GM18498 (cell line): ENCODE results near the gene GRAP.
"Not testable (repeated sequence)": the region's sequence is repeated elsewhere in the genome, so short reads cannot be mapped to it uniquely, and the experiment has no call there.

Experiments used
- ATAC-seq: cut with Tn5 transposase; IDR thresholded peaks from one replicate; pipeline ENCODE4 v1.9.1; 2021; ENCODE audit warnings: mild to moderate bottlenecking, moderate library complexity; ENCODE audit not compliant: unreplicated experiment

GRAP gene

GRCh38 chr17:19042369-19042768 lies 4.4 kb downstream of the GRAP start:
- not testable (repeated sequence) for ATAC-seq

GRCh38 chr17:19041871-19042270 lies 4.9 kb downstream of the GRAP start:
- not testable (repeated sequence) for ATAC-seq

GRCh38 chr17:19040350-19040749 lies 6.4 kb downstream of the GRAP start:
- ATAC-seq: not testable (repeated sequence)

- not testable (repeated sequence) for ATAC-seq
These were observed 8.0 kb downstream of the GRAP start for GRCh38 chr17:19038730-19039129.

- ATAC-seq: not testable (repeated sequence)
These were observed 8.8 kb downstream of the GRAP start for GRCh38 chr17:19038007-19038406.

- not testable (repeated sequence) for ATAC-seq
These were observed 9.2 kb downstream of the GRAP start for GRCh38 chr17:19037547-19037946.

- ATAC-seq: peak; percentile 34
These were observed 10.6 kb downstream of the GRAP start for GRCh38 chr17:19036186-19036585.

- peak; percentile 53 for ATAC-seq
These were observed 14.3 kb downstream of the GRAP start for GRCh38 chr17:19032377-19032988.

GRCh38 chr17:19031729-19032128 lies 15.0 kb downstream of the GRAP start:
- ATAC-seq: peak; percentile 48

- ATAC-seq: not testable (repeated sequence)
These were observed 15.8 kb downstream of the GRAP start for GRCh38 chr17:19030771-19031449.

- not testable (repeated sequence) for ATAC-seq
These were observed 17.0 kb downstream of the GRAP start for GRCh38 chr17:19029740-19030139.

GRCh38 chr17:19028671-19029070 lies 18.1 kb downstream of the GRAP start:
- ATAC-seq: not testable (repeated sequence)

GRCh38 chr17:19024101-19025078 lies 22.4 kb downstream of the GRAP start:
- no peak for ATAC-seq

GRCh38 chr17:19023209-19023999 lies 23.4 kb downstream of the GRAP start:
- no peak for ATAC-seq

GRCh38 chr17:19022747-19023146 lies 24.0 kb downstream of the GRAP start:
- ATAC-seq: no peak

- ATAC-seq: no peak
These were observed 24.6 kb downstream of the GRAP start for GRCh38 chr17:19022128-19022527.

- ATAC-seq: no peak
These were observed 25.1 kb downstream of the GRAP start for GRCh38 chr17:19021622-19022083.

- ATAC-seq: not testable (repeated sequence)
These were observed 25.6 kb downstream of the GRAP start for GRCh38 chr17:19021011-19021621.

GRCh38 chr17:19020016-19020415 lies 26.7 kb downstream of the GRAP start:
- ATAC-seq: no peak
